GM23338 (cell line): ENCODE measurements around the gene DBNL. TPM values are rescaled to one million over a fixed set of nuclear protein-coding genes. Genes with fewer than 3 reads are reported as not detected.

Source experiments
- ATAC-seq: fragments of 200-7000 bp; cut with Tn5 transposase; 3 replicates; pipeline ENCODE4 v1.9.1; 2020
- DNase-seq: peaks from one replicate; pipeline ENCODE4 v3.0.0-alpha.2; 2015; ENCODE audit warnings: low spot score
- H2AFZ ChIP-seq: fragments of 200-600 bp; sonication (generic); 2 replicates; pipeline ENCODE4 v1.8.0; 2016; ENCODE audit warnings: antibody characterized with exemption, mild to moderate bottlenecking, moderate library complexity
- H3F3A ChIP-seq: fragments of 200-600 bp; sonication (generic); replicated peaks from 2 replicates; pipeline ENCODE4 v1.8.0; 2017; ENCODE audit warnings: antibody characterized with exemption, mixed run types, low read depth
- H3K27ac ChIP-seq: fragments of 200-600 bp; sonication (generic); 2 replicates; pipeline ENCODE4 v1.6.1; 2016; ENCODE audit warnings: low read depth
- H3K27me3 ChIP-seq: fragments of 200-600 bp; sonication (generic); 2 replicates; pipeline ENCODE4 v1.8.0; 2016; ENCODE audit warnings: mild to moderate bottlenecking, mixed run types, moderate library complexity; ENCODE audit not compliant: insufficient read depth
- H3K36me3 ChIP-seq: fragments of 200-600 bp; sonication (generic); 2 replicates; pipeline ENCODE4 v1.8.0; 2016; ENCODE audit warnings: mild to moderate bottlenecking; ENCODE audit not compliant: insufficient read depth
- H3K4me1 ChIP-seq: fragments of 200-600 bp; sonication (generic); 2 replicates; pipeline ENCODE4 v1.8.0; 2016; ENCODE audit warnings: mild to moderate bottlenecking, moderate library complexity; ENCODE audit not compliant: insufficient read depth
- H3K4me2 ChIP-seq: fragments of 200-600 bp; sonication (generic); 2 replicates; pipeline ENCODE4 v1.7.1; 2017; ENCODE audit warnings: mixed run types
- H3K4me3 ChIP-seq: fragments of 200-600 bp; sonication (generic); 2 replicates; pipeline ENCODE4 v1.6.1; 2016; ENCODE audit warnings: mixed run types
- H3K79me2 ChIP-seq: fragments of 200-600 bp; sonication (generic); replicated peaks from 2 replicates; pipeline ENCODE4 v1.8.0; 2017; ENCODE audit warnings: mild to moderate bottlenecking; ENCODE audit not compliant: insufficient read depth
- H3K9me2 ChIP-seq: fragments of 200-600 bp; sonication (generic); 2 replicates; pipeline ENCODE4 v1.8.0; 2017; ENCODE audit not compliant: insufficient read depth
- H4K20me1 ChIP-seq: fragments of 200-600 bp; sonication (generic); replicated peaks from 2 replicates; pipeline ENCODE4 v1.8.0; 2017; ENCODE audit warnings: mild to moderate bottlenecking; ENCODE audit not compliant: insufficient read depth
- H3K27ac Mint-ChIP-seq: 2 replicates; pipeline ENCODE4 v1.8.0; 2020; ENCODE audit warnings: inconsistent platforms, mild to moderate bottlenecking, moderate library complexity, mixed read lengths
- H3K27me3 Mint-ChIP-seq: 3 replicates; pipeline ENCODE4 v1.8.0; 2022; ENCODE audit warnings: low read depth, mild to moderate bottlenecking, moderate library complexity, mixed read lengths, inconsistent platforms; ENCODE audit not compliant: insufficient read depth, poor library complexity
- H3K36me3 Mint-ChIP-seq: 3 replicates; pipeline ENCODE4 v1.8.0; 2021; ENCODE audit warnings: low read depth, mild to moderate bottlenecking, inconsistent platforms, moderate library complexity, mixed read lengths
- H3K4me1 Mint-ChIP-seq: 3 replicates; pipeline ENCODE4 v1.8.0; 2020; ENCODE audit warnings: mild to moderate bottlenecking, inconsistent platforms, mixed read lengths
- H3K4me3 Mint-ChIP-seq: 3 replicates; pipeline ENCODE4 v1.8.0; 2021; ENCODE audit warnings: moderate library complexity, mild to moderate bottlenecking, inconsistent platforms, mixed read lengths
- H3K9me3 Mint-ChIP-seq: 3 replicates; pipeline ENCODE4 v1.8.0; 2020; ENCODE audit warnings: moderate library complexity, mild to moderate bottlenecking, inconsistent platforms, mixed read lengths
- CREB1 ChIP-seq: fragments of 250-450 bp; sonication (Bioruptor Pico); IDR thresholded peaks from 2 replicates; pipeline ENCODE4 v1.5.0; 2020; ENCODE audit warnings: low read depth, mild to moderate bottlenecking, moderate library complexity
- CTCF ChIP-seq, 2 experiments: fragments of 200-600 bp in 1 of 2; sonication (generic) in 1 of 2; conservative IDR thresholded peaks; 2 replicates each; pipeline versions ENCODE4 v1.5.1 to v1.6.1; 2016 to 2017; ENCODE audit warnings: antibody characterized with exemption in 2 of 2, low read depth in 2 of 2, mild to moderate bottlenecking in 2 of 2, moderate library complexity in 1 of 2
- ETS1 ChIP-seq: IDR thresholded peaks from 2 replicates; pipeline ENCODE4 v1.6.1; 2016; ENCODE audit warnings: antibody characterized with exemption
- EZH2 ChIP-seq: fragments of 200-600 bp; sonication (generic); IDR thresholded peaks from one replicate; pipeline ENCODE4 v1.8.0; 2017; ENCODE audit warnings: antibody characterized with exemption, mild to moderate bottlenecking, low read depth; ENCODE audit not compliant: unreplicated experiment
- EZH2phosphoT487 ChIP-seq: fragments of 200-600 bp; sonication (generic); IDR thresholded peaks from one replicate; pipeline ENCODE4 v1.8.1; 2018; ENCODE audit warnings: antibody characterized with exemption; ENCODE audit not compliant: unreplicated experiment
- JUNB ChIP-seq: IDR thresholded peaks from one replicate; pipeline ENCODE4 v1.6.1; 2016; ENCODE audit warnings: antibody characterized with exemption; ENCODE audit not compliant: unreplicated experiment
- NANOG ChIP-seq: IDR thresholded peaks from 2 replicates; pipeline ENCODE4 v1.6.1; 2016; ENCODE audit warnings: antibody characterized with exemption, borderline replicate concordance
- POLR2AphosphoS5 ChIP-seq: IDR thresholded peaks from 2 replicates; pipeline ENCODE4 v1.6.1; 2016; ENCODE audit warnings: antibody characterized with exemption, low read depth
- STAT1 ChIP-seq: IDR thresholded peaks from one replicate; pipeline ENCODE4 v1.6.1; 2016; ENCODE audit warnings: antibody characterized with exemption; ENCODE audit not compliant: unreplicated experiment
- ZNF114 ChIP-seq: fragments of 250-450 bp; sonication (Bioruptor Pico); IDR thresholded peaks from 2 replicates; pipeline ENCODE4 v1.5.0; 2020; ENCODE audit warnings: mild to moderate bottlenecking, moderate library complexity
- ZNF331 ChIP-seq: fragments of 250-450 bp; sonication (Bioruptor Pico); IDR thresholded peaks from 2 replicates; pipeline ENCODE4 v1.5.0; 2020; ENCODE audit warnings: low read depth, mild to moderate bottlenecking, moderate library complexity
- polyA plus RNA-seq: library from polyadenylated mRNA; unstranded; fragments of >200 nt; fragmentation: Nextera tagmentation; extraction: Ambion mirVana; gene quantifications from 2 replicates; pipeline ENCODE4 v1.2.1, GENCODE V29; 2016
- total RNA-seq: library from RNA; depleted of rRNA; stranded (reverse); fragments of >200 nt; shearing (Covaris generic); gene quantifications from 2 replicates; pipeline ENCODE4 v1.2.3, GENCODE V29; 2014
- TF ChIP-seq, protein P1 (sequence below): fragments of 250-450 bp; sonication (Bioruptor Pico); IDR thresholded peaks from 2 replicates; pipeline ENCODE4 v1.5.0; 2020; ENCODE audit warnings: mild to moderate bottlenecking, moderate library complexity
- TF ChIP-seq, protein P2 (sequence below): IDR thresholded peaks from one replicate; pipeline ENCODE4 v1.6.1; 2018; ENCODE audit warnings: antibody characterized with exemption; ENCODE audit not compliant: unreplicated experiment

Gene DBNL
- total and polyA plus RNA-seq, 2 experiments from 2014 or later: 18.1 to 49.4 TPM

GRCh38 chr7:44097064-44097932 lies 52.8 kb downstream of the DBNL start:
- Mint-ChIP-seq H3K36me3 (no peaks in the 10 kb centered on the region), H3K27me3 (peaks cover 17% of the 10 kb centered on the region), H3K4me1 (peaks cover 11% of the 10 kb centered on the region), H3K27ac (no peak overlapping the region), H3K9me3 (no peaks in the 10 kb centered on the region), H3K4me3 (no peak overlapping the region)
- Histone ChIP-seq H3K36me3 (no peaks in the 10 kb centered on the region), H3K4me2 (no peak overlapping the region), H2AFZ (no peak overlapping the region), H3K79me2 (no peaks in the 10 kb centered on the region), H3K9me2 (no peaks in the 10 kb centered on the region), H3K27ac (no peak overlapping the region), H3K27me3 (no peaks in the 10 kb centered on the region), H3K4me3 (no peak overlapping the region), H3F3A (no peaks in the 10 kb centered on the region), H4K20me1 (no peaks in the 10 kb centered on the region), H3K4me1 (no peaks in the 10 kb centered on the region)
- ATAC-seq (no peak), DNase-seq (no peak)
- TF ChIP-seq CREB1 (CRISPR knock-in tag): no peak
- TF ChIP-seq CTCF (conservative IDR thresholded peaks at IDR 0.05; ENCODE audit: low read depth in 2 of 2): no peak
- no peak for TF ChIP-seq ZNF114 (CRISPR knock-in tag)
- no peak for TF ChIP-seq ZNF331 (CRISPR knock-in tag)
- TF ChIP-seq, protein P1, sequence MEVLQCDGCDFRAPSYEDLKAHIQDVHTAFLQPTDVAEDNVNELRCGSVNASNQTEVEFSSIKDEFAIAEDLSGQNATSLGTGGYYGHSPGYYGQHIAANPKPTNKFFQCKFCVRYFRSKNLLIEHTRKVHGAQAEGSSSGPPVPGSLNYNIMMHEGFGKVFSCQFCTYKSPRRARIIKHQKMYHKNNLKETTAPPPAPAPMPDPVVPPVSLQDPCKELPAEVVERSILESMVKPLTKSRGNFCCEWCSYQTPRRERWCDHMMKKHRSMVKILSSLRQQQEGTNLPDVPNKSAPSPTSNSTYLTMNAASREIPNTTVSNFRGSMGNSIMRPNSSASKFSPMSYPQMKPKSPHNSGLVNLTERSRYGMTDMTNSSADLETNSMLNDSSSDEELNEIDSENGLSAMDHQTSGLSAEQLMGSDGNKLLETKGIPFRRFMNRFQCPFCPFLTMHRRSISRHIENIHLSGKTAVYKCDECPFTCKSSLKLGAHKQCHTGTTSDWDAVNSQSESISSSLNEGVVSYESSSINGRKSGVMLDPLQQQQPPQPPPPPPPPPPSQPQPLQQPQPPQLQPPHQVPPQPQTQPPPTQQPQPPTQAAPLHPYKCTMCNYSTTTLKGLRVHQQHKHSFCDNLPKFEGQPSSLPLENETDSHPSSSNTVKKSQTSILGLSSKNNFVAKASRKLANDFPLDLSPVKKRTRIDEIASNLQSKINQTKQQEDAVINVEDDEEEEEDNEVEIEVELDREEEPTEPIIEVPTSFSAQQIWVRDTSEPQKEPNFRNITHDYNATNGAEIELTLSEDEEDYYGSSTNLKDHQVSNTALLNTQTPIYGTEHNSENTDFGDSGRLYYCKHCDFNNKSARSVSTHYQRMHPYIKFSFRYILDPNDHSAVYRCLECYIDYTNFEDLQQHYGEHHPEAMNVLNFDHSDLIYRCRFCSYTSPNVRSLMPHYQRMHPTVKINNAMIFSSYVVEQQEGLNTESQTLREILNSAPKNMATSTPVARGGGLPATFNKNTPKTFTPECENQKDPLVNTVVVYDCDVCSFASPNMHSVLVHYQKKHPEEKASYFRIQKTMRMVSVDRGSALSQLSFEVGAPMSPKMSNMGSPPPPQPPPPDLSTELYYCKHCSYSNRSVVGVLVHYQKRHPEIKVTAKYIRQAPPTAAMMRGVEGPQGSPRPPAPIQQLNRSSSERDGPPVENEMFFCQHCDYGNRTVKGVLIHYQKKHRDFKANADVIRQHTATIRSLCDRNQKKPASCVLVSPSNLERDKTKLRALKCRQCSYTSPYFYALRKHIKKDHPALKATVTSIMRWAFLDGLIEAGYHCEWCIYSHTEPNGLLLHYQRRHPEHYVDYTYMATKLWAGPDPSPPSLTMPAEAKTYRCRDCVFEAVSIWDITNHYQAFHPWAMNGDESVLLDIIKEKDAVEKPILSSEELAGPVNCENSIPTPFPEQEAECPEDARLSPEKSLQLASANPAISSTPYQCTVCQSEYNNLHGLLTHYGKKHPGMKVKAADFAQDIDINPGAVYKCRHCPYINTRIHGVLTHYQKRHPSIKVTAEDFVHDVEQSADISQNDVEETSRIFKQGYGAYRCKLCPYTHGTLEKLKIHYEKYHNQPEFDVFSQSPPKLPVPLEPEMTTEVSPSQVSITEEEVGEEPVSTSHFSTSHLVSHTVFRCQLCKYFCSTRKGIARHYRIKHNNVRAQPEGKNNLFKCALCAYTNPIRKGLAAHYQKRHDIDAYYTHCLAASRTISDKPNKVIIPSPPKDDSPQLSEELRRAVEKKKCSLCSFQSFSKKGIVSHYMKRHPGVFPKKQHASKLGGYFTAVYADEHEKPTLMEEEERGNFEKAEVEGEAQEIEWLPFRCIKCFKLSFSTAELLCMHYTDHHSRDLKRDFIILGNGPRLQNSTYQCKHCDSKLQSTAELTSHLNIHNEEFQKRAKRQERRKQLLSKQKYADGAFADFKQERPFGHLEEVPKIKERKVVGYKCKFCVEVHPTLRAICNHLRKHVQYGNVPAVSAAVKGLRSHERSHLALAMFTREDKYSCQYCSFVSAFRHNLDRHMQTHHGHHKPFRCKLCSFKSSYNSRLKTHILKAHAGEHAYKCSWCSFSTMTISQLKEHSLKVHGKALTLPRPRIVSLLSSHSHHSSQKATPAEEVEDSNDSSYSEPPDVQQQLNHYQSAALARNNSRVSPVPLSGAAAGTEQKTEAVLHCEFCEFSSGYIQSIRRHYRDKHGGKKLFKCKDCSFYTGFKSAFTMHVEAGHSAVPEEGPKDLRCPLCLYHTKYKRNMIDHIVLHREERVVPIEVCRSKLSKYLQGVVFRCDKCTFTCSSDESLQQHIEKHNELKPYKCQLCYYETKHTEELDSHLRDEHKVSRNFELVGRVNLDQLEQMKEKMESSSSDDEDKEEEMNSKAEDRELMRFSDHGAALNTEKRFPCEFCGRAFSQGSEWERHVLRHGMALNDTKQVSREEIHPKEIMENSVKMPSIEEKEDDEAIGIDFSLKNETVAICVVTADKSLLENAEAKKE (CRISPR knock-in tag): no peak
- TF ChIP-seq ETS1: no peak
- TF ChIP-seq EZH2phosphoT487: no peak
- TF ChIP-seq EZH2: no peak
- TF ChIP-seq JUNB: no peak
- TF ChIP-seq, protein P2, sequence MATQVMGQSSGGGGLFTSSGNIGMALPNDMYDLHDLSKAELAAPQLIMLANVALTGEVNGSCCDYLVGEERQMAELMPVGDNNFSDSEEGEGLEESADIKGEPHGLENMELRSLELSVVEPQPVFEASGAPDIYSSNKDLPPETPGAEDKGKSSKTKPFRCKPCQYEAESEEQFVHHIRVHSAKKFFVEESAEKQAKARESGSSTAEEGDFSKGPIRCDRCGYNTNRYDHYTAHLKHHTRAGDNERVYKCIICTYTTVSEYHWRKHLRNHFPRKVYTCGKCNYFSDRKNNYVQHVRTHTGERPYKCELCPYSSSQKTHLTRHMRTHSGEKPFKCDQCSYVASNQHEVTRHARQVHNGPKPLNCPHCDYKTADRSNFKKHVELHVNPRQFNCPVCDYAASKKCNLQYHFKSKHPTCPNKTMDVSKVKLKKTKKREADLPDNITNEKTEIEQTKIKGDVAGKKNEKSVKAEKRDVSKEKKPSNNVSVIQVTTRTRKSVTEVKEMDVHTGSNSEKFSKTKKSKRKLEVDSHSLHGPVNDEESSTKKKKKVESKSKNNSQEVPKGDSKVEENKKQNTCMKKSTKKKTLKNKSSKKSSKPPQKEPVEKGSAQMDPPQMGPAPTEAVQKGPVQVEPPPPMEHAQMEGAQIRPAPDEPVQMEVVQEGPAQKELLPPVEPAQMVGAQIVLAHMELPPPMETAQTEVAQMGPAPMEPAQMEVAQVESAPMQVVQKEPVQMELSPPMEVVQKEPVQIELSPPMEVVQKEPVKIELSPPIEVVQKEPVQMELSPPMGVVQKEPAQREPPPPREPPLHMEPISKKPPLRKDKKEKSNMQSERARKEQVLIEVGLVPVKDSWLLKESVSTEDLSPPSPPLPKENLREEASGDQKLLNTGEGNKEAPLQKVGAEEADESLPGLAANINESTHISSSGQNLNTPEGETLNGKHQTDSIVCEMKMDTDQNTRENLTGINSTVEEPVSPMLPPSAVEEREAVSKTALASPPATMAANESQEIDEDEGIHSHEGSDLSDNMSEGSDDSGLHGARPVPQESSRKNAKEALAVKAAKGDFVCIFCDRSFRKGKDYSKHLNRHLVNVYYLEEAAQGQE: no peak
- TF ChIP-seq POLR2AphosphoS5: no peak
- TF ChIP-seq NANOG: no peak
- TF ChIP-seq STAT1: no peak
